Natural killer cell (primary cell): Measurements from ENCODE around the gene CAGE1. TPM values are rescaled to one million over a fixed set of nuclear protein-coding genes. Genes with fewer than 3 reads are reported as not detected.

Source experiments
- ATAC-seq, 3 donors: fragments of 150-1000 bp in 2 of 3; fragments of 200-7000 bp in 1 of 3; cut with Tn5 transposase; 1 replicate in 1 of 3; 2 replicates in 2 of 3; pipeline ENCODE4 v1.10.0; 2021; ENCODE audit warnings: mild to moderate bottlenecking in 2 of 3, moderate library complexity in 2 of 3
- DNase-seq, 2 donors: peaks; one replicate each; pipeline versions ENCODE4 v3.0.0 to v3.0.0-alpha.2; 2013 to 2021; ENCODE audit warnings: mixed read lengths in 1 of 2
- H3K27ac ChIP-seq: one replicate; pipeline ENCODE4 v1.5.1; 2013; ENCODE audit warnings: mild to moderate bottlenecking, low read length
- H3K27me3 ChIP-seq: one replicate; pipeline ENCODE4 v1.6.1; 2013; ENCODE audit warnings: low read length; ENCODE audit not compliant: control insufficient read depth, insufficient read depth
- H3K36me3 ChIP-seq: one replicate; pipeline ENCODE4 v1.6.1; 2013; ENCODE audit warnings: low read length; ENCODE audit not compliant: control insufficient read depth, insufficient read depth
- H3K4me1 ChIP-seq: one replicate; pipeline ENCODE4 v1.6.1; 2013; ENCODE audit warnings: low read length; ENCODE audit not compliant: control insufficient read depth, insufficient read depth
- H3K4me3 ChIP-seq: one replicate; pipeline ENCODE4 v1.5.1; 2013; ENCODE audit warnings: low read length
- H3K9me3 ChIP-seq: one replicate; pipeline ENCODE4 v1.6.1; 2013; ENCODE audit warnings: low read length; ENCODE audit not compliant: control insufficient read depth, insufficient read depth
- H3K27ac Mint-ChIP-seq, 2 donors: one replicate each; pipeline ENCODE4 v1.8.0; 2022; ENCODE audit warnings: mild to moderate bottlenecking in 2 of 2, mixed read lengths in 2 of 2, moderate library complexity in 1 of 2
- H3K27me3 Mint-ChIP-seq, 2 donors: one replicate each; pipeline ENCODE4 v1.8.0; 2022; ENCODE audit warnings: low read depth in 2 of 2, mixed read lengths in 2 of 2
- H3K36me3 Mint-ChIP-seq: one replicate; pipeline ENCODE4 v1.8.0; 2022; ENCODE audit warnings: mixed read lengths
- H3K4me1 Mint-ChIP-seq, 2 donors: one replicate each; pipeline ENCODE4 v1.8.0; 2022; ENCODE audit warnings: mixed read lengths in 2 of 2
- H3K4me3 Mint-ChIP-seq: one replicate; pipeline ENCODE4 v1.8.0; 2022; ENCODE audit warnings: mild to moderate bottlenecking, moderate library complexity, mixed read lengths
- H3K9me3 Mint-ChIP-seq, 2 donors: one replicate each; pipeline ENCODE4 v1.8.0; 2022; ENCODE audit warnings: mixed read lengths in 2 of 2
- CTCF ChIP-seq: fragments of 200-600 bp; IDR thresholded peaks from one replicate; pipeline ENCODE4 v1.8.0; 2022; ENCODE audit warnings: antibody characterized with exemption
- WGBS: methylation state at CpG from one replicate; pipeline ENCODE4 v1.1.7; 2013; ENCODE audit warnings: missing lambda C conversion rate; ENCODE audit not compliant: insufficient coverage; 5-methylcytosine and 5-hydroxymethylcytosine counted together
- intact Hi-C: fragments of 100-400 bp; cut with micrococcal nuclease; formaldehyde crosslinking; loops from one replicate; pipeline ENCODE4 v1.14.2; 2022
- total RNA-seq, 4 donors: library from RNA; stranded (reverse); fragments of 120-200 nt in 1 of 4; gene quantifications; one replicate each; pipeline versions ENCODE4 v1.2.3 to v1.2.4, GENCODE V29; 2013 to 2022

Gene CAGE1
- total RNA-seq, 3 donors from 2014 or later (not counting 1 experiment from before 2014, with no cell fraction given), result 0.70 to 1.3 (median 1.1) TPM

GRCh38 chr6:7290079-7290478, 99.5 kb downstream of the CAGE1 start:
- no peak overlapping the region for H3K27ac Mint-ChIP-seq
- H3K36me3 ChIP-seq, result peaks cover 88% of the 10 kb centered on the region
- 100% methylated on average over 1 of the region's 1 CpG for WGBS
- H3K9me3 ChIP-seq, result no peaks in the 10 kb centered on the region
- no peaks in the 10 kb centered on the region for H3K9me3 Mint-ChIP-seq
- H3K27me3 ChIP-seq, result no peaks in the 10 kb centered on the region
- H3K36me3 Mint-ChIP-seq, result peaks cover 33% of the 10 kb centered on the region
- DNase-seq, result no peak
- H3K4me1 Mint-ChIP-seq, result no peaks in the 10 kb centered on the region
- ATAC-seq, result no peak
- no peak overlapping the region for H3K27ac ChIP-seq
- H3K27me3 Mint-ChIP-seq, result no peaks in the 10 kb centered on the region
- H3K4me1 ChIP-seq, result no peaks in the 10 kb centered on the region
- no peak overlapping the region for H3K4me3 Mint-ChIP-seq
- no peak overlapping the region for H3K4me3 ChIP-seq
- intact Hi-C loops, result no loop called here
- TF ChIP-seq CTCF, result no peak

GRCh38 chr6:7285416-7285815, 104.1 kb downstream of the CAGE1 start:
- ATAC-seq (no peak), DNase-seq (no peak)
- Histone ChIP-seq H3K27me3 (no peaks in the 10 kb centered on the region), H3K36me3 (peaks cover 52% of the 10 kb centered on the region), H3K27ac (no peak overlapping the region), H3K4me3 (no peak overlapping the region), H3K4me1 (peaks cover 9% of the 10 kb centered on the region), H3K9me3 (no peaks in the 10 kb centered on the region)
- H3K4me1 Mint-ChIP-seq, result peaks cover 16 to 18% of the 10 kb centered on the region in 2 donors
- WGBS, result 90% methylated on average over 5 of the region's 6 CpGs
- H3K27ac Mint-ChIP-seq, result no peak overlapping the region
- intact Hi-C loops, result no loop called here
- no peak overlapping the region for H3K4me3 Mint-ChIP-seq
- H3K36me3 Mint-ChIP-seq, result peaks cover 23% of the 10 kb centered on the region
- TF ChIP-seq CTCF, result no peak
- H3K27me3 Mint-ChIP-seq, result no peaks in the 10 kb centered on the region
- H3K9me3 Mint-ChIP-seq, result no peaks in the 10 kb centered on the region

- Histone ChIP-seq H3K27me3 (no peaks in the 10 kb centered on the region), H3K4me3 (no peak overlapping the region), H3K36me3 (peaks cover 34% of the 10 kb centered on the region), H3K4me1 (peaks cover 11% of the 10 kb centered on the region), H3K27ac (no peak overlapping the region), H3K9me3 (no peaks in the 10 kb centered on the region)
- no peak for ATAC-seq
- H3K9me3 Mint-ChIP-seq, result no peaks in the 10 kb centered on the region
- 86% methylated on average over 1 of the region's 2 CpGs for WGBS
- H3K36me3 Mint-ChIP-seq, result peaks cover 14% of the 10 kb centered on the region
- no peak overlapping the region for H3K4me3 Mint-ChIP-seq
- H3K27me3 Mint-ChIP-seq, result no peaks in the 10 kb centered on the region
- no peak for DNase-seq
- peaks cover 16 to 18% of the 10 kb centered on the region in 2 donors for H3K4me1 Mint-ChIP-seq
- intact Hi-C loops, result no loop called here
- TF ChIP-seq CTCF, result no peak
- peak overlapping the region in 1 of 2 donors; percentile 33 for H3K27ac Mint-ChIP-seq
These were observed 105.9 kb downstream of the CAGE1 start for GRCh38 chr6:7283676-7284075.
